Globus pallidus (tissue), 1 donor: ENCODE measurements around the gene HK2.
A peak's percentile ranks its signal among the peaks of the same experiment; 100 is the strongest.
"Not testable (repeated sequence)": the region's sequence is repeated elsewhere in the genome, so short reads cannot be mapped to it uniquely, and the experiment has no call there.

Experiments used
- DNase-seq: peaks from one replicate; pipeline ENCODE4 v3.0.0-alpha.2; 2015; ENCODE audit warnings: low spot score

Gene HK2

DNA sequence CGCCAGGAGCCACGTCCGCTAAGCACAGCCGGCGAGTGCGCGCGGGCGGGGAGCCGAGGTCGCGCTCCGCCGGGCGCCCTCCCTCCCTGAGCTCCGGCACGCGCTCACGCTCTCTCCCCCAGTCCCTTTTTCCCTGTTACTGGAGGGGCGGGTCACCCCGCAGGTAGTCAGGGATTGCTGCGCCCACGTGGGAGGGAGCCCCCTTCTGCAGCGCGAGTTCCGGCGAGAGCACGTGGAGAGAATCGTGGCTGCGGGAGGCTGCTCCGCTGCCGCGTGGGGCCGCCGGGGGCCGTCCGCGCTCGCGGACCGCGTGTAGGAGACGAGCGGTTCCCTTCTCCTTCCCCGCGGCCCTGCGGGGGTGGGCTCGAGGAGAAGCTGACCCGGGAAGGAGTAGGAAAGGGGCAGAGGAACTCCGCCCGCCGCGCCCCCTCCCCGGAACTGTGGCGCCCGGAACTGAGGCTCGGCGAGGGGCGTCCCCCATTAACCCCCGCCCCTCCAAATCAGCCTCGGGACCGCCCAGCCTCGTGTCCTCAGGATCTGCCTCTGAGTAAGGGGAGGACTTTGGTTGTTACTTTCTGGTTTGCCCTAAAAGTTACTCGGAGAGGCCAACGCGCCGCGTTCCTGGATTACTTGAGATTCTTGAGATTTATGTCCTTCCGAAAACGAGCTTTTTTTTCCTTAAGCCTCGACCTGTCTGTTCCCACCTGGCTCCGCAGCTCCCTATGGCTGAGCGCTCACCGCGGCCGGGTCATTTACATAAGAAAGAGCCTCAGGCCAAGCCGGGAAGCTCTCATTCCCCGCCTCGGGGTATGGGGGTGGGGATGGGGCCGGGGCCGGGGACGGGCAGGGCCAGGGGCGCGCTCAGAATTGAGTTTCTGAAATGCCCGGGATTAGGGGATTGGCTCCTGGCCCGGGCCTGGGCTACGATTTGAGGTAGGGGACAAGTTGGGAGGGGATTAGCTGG lies 1.1 kb downstream of the HK2 start:
- no peak for DNase-seq

DNA sequence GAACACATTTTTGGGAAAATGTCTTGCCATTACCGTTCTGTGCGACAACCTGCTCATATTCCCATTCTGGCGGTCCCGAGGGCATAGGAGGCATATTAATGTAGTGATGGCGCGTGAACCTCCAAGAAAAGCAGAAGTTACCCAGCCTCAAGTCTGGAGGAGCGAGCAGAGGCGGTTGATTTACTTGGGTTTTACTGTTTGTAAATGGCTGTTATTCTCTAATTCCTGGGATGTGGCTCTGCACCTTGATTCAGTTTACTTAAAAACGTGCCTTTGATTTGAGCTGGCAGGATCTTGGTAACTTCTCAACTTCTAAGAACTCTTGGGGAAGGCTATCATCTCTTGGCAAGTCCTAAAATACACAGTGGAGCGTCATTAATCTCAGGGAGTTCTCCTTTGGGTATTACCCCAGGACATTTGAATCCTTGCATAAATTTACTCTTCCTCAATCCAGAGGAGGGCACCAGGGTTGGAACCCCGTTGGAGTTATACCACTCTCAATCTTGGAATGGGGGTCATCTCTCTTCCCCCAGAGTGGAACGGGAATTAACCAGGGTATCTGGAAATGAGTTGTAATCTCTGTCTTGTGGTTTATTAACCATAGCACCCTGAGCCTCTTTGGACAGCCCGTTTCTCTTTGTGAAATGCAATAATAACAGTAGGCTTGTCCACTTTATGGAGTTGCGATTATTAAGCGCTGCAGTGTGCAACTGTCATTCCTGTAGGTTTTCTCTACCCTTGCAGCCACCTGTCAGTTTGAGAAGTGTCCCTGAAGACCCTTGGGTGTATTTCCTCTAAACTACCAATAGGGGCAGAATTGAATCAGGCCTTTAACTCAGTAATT lies 2.1 kb downstream of the HK2 start:
- DNase-seq, result no peak

DNA sequence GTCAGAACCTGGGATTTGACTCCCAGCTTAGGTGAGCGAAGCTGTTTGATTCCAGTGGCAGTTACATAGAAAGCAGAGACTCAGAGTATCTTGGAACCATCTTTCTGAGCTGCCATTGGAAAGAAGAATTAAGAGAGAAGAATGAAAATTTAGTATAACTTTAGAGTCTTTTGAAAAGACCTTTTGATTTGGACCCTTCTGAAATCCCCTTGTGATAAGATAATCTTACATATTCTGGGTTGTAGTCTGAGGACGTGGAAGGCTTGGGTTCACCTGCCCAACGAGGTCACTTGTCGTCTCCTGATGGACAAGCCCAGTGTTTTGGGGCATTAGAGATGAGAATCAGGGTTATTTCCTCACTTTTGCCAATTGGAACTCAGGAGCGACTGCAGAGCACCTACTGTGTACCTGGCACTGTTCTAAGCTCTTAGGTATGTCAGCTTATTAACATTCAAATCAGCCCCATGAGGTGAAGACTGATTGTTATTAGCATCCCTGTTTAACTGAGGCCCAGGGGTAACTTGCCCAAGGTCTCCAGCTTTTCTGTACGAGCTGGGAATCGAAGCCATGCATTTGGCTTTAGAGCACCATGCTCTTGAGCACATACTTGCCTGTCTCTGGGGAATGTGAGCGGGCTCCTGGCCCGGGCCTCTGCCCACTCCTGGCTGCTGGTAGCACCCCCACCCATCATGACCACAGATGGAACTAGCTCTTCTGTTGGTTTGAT lies 2.9 kb downstream of the HK2 start:
- DNase-seq, result no peak

DNA sequence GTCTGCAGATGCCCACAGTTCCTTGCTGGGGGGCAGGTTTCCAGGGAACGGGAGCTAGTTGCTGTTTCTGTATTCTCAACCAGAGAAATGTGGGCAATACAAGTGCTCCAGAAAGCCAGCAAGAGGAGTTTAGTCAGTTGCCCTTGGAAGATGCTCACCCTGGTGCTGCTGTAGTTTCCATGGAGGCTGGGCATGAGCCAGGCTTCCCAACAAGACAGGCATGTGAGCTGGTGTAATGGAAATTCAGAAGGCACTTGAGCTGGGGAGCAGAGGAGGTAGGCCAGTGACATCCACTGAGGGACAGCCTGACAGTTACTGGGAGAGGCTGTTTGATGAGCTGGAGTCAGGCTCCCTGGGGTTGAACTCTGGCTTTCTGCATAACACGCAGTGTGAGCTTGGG lies 7.7 kb downstream of the HK2 start:
- no peak for DNase-seq

GRCh38 chr2:74843433-74843832 lies 9.5 kb downstream of the HK2 start:
- no peak for DNase-seq

DNA sequence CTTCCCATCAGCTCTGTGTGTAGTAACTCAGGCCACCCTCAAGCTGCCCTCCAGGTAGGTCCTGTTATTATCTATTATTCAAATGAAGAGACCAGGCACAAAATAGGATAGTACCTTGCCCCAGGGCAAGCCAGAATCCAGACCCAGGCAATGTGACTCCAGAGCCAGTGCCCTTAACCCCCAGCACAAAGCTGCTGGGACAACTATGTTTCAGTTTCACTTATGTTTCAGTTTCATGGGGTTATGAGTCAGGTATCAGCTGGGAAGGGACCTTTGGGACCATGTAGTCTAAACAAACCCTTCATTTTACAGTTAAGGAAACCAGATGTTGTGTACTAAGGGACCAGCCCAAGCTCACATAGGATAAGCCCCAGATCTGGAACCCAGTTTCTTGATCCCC lies 10.0 kb downstream of the HK2 start:
- no peak for DNase-seq

- DNase-seq, result no peak
These were observed 10.8 kb downstream of the HK2 start for GRCh38 chr2:74844752-74845151.

- no peak for DNase-seq
These were observed 11.4 kb downstream of the HK2 start for GRCh38 chr2:74845217-74845751.

GRCh38 chr2:74845991-74846390 lies 12.1 kb downstream of the HK2 start:
- no peak for DNase-seq

- no peak for DNase-seq
These were observed 12.6 kb downstream of the HK2 start for GRCh38 chr2:74846481-74846880.

- DNase-seq, result no peak
These were observed 13.3 kb downstream of the HK2 start for GRCh38 chr2:74847070-74847858.

GRCh38 chr2:74849228-74849892 lies 15.4 kb downstream of the HK2 start:
- DNase-seq, result peak; percentile 60

GRCh38 chr2:74850496-74851190 lies 16.7 kb downstream of the HK2 start:
- DNase-seq, result no peak

- no peak for DNase-seq
These were observed 17.3 kb downstream of the HK2 start for GRCh38 chr2:74851191-74851566.

GRCh38 chr2:74853360-74853759 lies 19.4 kb downstream of the HK2 start:
- DNase-seq, result not testable (repeated sequence)

- no peak for DNase-seq
These were observed 20.5 kb downstream of the HK2 start for GRCh38 chr2:74854401-74854800.

GRCh38 chr2:74855114-74855707 lies 21.3 kb downstream of the HK2 start:
- not testable (repeated sequence) for DNase-seq

DNA sequence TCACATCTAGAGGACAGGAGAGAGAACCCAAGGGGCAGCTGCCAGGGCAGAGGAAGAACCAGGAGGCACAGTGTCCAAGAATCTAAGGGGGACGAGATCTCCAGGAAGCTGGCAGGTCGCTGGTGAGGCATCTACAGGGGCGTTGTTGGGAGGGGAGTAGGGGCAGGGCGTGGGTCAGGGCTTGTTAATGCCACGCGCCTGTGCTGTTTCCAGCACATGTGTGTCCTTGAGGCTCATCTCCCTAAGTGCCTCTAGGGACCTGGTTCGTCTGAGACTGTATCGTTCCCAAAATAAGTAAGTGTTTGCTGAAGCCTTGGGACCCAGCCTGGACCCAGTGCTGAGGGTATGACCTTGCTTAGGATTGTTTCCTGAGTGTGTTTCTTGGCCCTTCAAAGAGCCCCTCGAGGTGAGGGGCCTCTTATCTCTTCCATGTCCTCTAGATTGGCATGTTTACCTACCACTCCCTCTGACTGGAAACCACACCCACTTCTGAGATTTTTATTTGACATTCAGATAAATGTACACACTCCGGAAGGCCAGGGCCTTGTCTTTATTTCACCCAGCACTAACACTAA lies 22.2 kb downstream of the HK2 start:
- no peak for DNase-seq

DNA sequence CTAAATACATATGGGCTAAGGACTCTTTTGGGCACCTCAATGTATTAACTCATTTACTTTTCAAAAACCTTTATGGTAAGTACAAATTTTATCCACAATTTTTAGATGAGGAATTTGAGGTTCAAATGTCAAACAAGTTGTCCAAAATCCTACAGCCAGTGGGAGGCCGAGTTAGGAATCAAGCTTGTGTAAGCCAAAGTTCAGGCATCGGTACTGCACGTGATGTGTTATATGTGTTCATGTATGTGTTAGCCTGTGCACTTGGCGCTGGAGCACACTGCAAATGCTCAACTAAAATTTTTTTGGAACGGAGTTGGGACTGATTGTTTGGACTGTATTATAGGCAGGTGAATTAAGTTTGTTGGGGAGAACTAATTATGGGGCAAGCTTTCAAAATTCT lies 22.7 kb downstream of the HK2 start:
- no peak for DNase-seq
